GM12878 (cell line): ENCODE data around the gene SLCO1A2.

Experiments
- IRF4 ChIP-seq: IDR thresholded peaks from 2 replicates; pipeline ENCODE4 v1.6.1; 2011; ENCODE audit warnings: low read depth, low read length
- MXI1 ChIP-seq: fragments of 150-350 bp; IDR thresholded peaks from 2 replicates; pipeline ENCODE4 v1.6.1; 2011; ENCODE audit warnings: low read depth, mild to moderate bottlenecking, inconsistent platforms, low read length, improper control_type of control experiment
- POLR2A ChIP-seq: IDR thresholded peaks from 2 replicates; pipeline ENCODE4 v1.6.1; 2011; ENCODE audit warnings: low read depth, mild to moderate bottlenecking, low read length
- SIN3A ChIP-seq: IDR thresholded peaks from 2 replicates; pipeline ENCODE4 v1.6.1; 2012; ENCODE audit warnings: low read depth, low read length, improper control_type of control experiment
- SUZ12 ChIP-seq: fragments of 200-600 bp; sonication (generic); IDR thresholded peaks from one replicate; pipeline ENCODE4 v1.6.1; 2018; ENCODE audit warnings: antibody characterized with exemption, mild to moderate bottlenecking; ENCODE audit not compliant: unreplicated experiment
- ZZZ3 ChIP-seq: IDR thresholded peaks from 2 replicates; pipeline ENCODE4 v1.6.1; 2011; ENCODE audit warnings: low read depth; ENCODE audit not compliant: control insufficient read depth, insufficient read length
- TF ChIP-seq, protein P1 (sequence below), 3 experiments: IDR thresholded peaks in 2 of 3; conservative IDR thresholded peaks in 1 of 3; 2 replicates each; pipeline ENCODE4 v1.5.1; 2011; ENCODE audit warnings: low read depth in 3 of 3, low read length in 3 of 3, mild to moderate bottlenecking in 3 of 3, control low read depth in 2 of 3, moderate library complexity in 2 of 3, inconsistent platforms in 1 of 3, mixed read lengths in 1 of 3; ENCODE audit not compliant: control insufficient read depth in 2 of 3, insufficient read depth in 1 of 3; ENCODE audit errors: extremely low read depth in 1 of 3
- TF ChIP-seq, protein P2 (sequence below): IDR thresholded peaks from 2 replicates; pipeline ENCODE4 v1.6.1; 2011; ENCODE audit warnings: borderline replicate concordance, low read depth, mild to moderate bottlenecking, moderate library complexity, mixed read lengths, low read length; ENCODE audit not compliant: insufficient read depth; ENCODE audit errors: extremely low read length

DNA sequence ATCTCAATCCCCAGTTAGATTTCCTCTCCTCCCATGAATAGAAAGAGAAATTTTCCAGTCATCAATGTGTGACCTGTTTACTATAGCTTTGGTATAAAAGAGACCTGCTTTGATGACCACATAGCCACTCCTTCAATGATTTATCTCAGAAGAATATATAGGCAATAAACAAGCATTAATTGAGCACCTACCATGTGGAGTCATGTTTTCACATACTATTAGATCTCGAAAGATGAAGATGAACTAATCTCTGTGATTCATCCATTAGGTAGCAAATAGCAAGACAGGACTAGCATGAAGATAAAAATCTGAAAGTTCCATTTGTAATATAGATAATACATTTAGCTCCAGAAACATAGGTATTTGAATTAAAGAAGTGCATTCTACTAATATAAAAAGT lies 40.5 kb downstream of the SLCO1A2 start:
- TF ChIP-seq, protein P1, sequence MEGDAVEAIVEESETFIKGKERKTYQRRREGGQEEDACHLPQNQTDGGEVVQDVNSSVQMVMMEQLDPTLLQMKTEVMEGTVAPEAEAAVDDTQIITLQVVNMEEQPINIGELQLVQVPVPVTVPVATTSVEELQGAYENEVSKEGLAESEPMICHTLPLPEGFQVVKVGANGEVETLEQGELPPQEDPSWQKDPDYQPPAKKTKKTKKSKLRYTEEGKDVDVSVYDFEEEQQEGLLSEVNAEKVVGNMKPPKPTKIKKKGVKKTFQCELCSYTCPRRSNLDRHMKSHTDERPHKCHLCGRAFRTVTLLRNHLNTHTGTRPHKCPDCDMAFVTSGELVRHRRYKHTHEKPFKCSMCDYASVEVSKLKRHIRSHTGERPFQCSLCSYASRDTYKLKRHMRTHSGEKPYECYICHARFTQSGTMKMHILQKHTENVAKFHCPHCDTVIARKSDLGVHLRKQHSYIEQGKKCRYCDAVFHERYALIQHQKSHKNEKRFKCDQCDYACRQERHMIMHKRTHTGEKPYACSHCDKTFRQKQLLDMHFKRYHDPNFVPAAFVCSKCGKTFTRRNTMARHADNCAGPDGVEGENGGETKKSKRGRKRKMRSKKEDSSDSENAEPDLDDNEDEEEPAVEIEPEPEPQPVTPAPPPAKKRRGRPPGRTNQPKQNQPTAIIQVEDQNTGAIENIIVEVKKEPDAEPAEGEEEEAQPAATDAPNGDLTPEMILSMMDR (IDR thresholded peaks at IDR 0.05 in 2 of 3, conservative IDR thresholded peaks at IDR 0.05 in 1 of 3; ENCODE audit: control insufficient read depth in 2 of 3, extremely low read depth in 1 of 3, insufficient read depth in 1 of 3, low read depth in 3 of 3, low read length in 3 of 3): no peak
- no peak for TF ChIP-seq MXI1
- TF ChIP-seq IRF4: no peak
- no peak for TF ChIP-seq SUZ12
- no peak for TF ChIP-seq SIN3A
- no peak for TF ChIP-seq ZZZ3
- no peak for TF ChIP-seq POLR2A
- TF ChIP-seq, protein P2, sequence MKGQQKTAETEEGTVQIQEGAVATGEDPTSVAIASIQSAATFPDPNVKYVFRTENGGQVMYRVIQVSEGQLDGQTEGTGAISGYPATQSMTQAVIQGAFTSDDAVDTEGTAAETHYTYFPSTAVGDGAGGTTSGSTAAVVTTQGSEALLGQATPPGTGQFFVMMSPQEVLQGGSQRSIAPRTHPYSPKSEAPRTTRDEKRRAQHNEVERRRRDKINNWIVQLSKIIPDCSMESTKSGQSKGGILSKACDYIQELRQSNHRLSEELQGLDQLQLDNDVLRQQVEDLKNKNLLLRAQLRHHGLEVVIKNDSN: no peak
